Loucy (cell line): ENCODE measurements around the gene SLITRK1.

Source experiments
- EZH2phosphoT487 ChIP-seq: fragments of 200-600 bp; IDR thresholded peaks from 2 replicates; pipeline ENCODE4 v1.6.1; 2018; ENCODE audit warnings: antibody characterized with exemption, mild to moderate bottlenecking, moderate library complexity, borderline replicate concordance
- TF ChIP-seq, protein P1 (sequence below): fragments of 200-600 bp; sonication (generic); conservative IDR thresholded peaks from 2 replicates; pipeline ENCODE4 v1.5.1; 2014; ENCODE audit warnings: mild to moderate bottlenecking, antibody characterized with exemption, low read length

DNA sequence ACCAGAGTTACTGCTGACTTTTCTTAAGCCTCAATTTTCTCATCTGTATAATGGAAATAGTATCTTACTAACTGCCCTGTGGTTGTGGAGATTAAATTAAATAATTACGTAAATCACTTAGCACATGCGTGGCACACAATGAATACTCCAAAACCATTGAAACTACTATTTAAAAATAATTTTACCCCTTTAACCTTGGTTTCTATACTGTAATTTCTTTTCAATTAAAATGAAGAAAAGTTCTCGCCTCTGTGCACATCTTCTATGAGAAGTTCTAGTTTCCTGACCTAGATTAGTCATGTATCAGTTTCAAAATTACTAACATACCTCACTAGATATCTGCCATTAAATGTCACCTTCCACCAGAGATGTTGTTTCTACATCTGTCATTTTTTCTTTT lies 5.7 kb downstream of the SLITRK1 start:
- TF ChIP-seq, protein P1, sequence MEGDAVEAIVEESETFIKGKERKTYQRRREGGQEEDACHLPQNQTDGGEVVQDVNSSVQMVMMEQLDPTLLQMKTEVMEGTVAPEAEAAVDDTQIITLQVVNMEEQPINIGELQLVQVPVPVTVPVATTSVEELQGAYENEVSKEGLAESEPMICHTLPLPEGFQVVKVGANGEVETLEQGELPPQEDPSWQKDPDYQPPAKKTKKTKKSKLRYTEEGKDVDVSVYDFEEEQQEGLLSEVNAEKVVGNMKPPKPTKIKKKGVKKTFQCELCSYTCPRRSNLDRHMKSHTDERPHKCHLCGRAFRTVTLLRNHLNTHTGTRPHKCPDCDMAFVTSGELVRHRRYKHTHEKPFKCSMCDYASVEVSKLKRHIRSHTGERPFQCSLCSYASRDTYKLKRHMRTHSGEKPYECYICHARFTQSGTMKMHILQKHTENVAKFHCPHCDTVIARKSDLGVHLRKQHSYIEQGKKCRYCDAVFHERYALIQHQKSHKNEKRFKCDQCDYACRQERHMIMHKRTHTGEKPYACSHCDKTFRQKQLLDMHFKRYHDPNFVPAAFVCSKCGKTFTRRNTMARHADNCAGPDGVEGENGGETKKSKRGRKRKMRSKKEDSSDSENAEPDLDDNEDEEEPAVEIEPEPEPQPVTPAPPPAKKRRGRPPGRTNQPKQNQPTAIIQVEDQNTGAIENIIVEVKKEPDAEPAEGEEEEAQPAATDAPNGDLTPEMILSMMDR = no peak
- TF ChIP-seq EZH2phosphoT487 = no peak
